Central memory CD8-positive, alpha-beta T cell (primary cell): ENCODE measurements around the gene SOX8.
"Not testable (repeated sequence)": the region's sequence is repeated elsewhere in the genome, so short reads cannot be mapped to it uniquely, and the experiment has no call there.

Experiments used
- ATAC-seq: fragments of 150-1000 bp; cut with Tn5 transposase; replicated peaks from 2 replicates; pipeline ENCODE4 v1.10.0; 2022; ENCODE audit warnings: mild to moderate bottlenecking, moderate FRiP score, moderate number of reproducible peaks; ENCODE audit not compliant: poor library complexity, severe bottlenecking; ENCODE audit errors: extremely low read depth
- DNase-seq, 2 donors: peaks; one replicate each; pipeline ENCODE4 v3.0.0; 2021; ENCODE audit warnings: low spot score in 2 of 2
- H3K27ac Mint-ChIP-seq: one replicate; pipeline ENCODE4 v1.8.0; 2022; ENCODE audit warnings: low read depth, mild to moderate bottlenecking, moderate library complexity, mixed read lengths
- H3K27me3 Mint-ChIP-seq: one replicate; pipeline ENCODE4 v1.8.0; 2022; ENCODE audit warnings: mixed read lengths
- H3K36me3 Mint-ChIP-seq: one replicate; pipeline ENCODE4 v1.8.0; 2022; ENCODE audit warnings: mild to moderate bottlenecking, moderate library complexity, mixed read lengths; ENCODE audit not compliant: insufficient read depth
- H3K4me1 Mint-ChIP-seq: one replicate; pipeline ENCODE4 v1.8.0; 2022; ENCODE audit warnings: mixed read lengths
- H3K4me3 Mint-ChIP-seq: one replicate; pipeline ENCODE4 v1.8.0; 2022; ENCODE audit warnings: mild to moderate bottlenecking, moderate library complexity, mixed read lengths
- H3K9me3 Mint-ChIP-seq: one replicate; pipeline ENCODE4 v1.8.0; 2022; ENCODE audit warnings: mixed read lengths

Gene SOX8

GRCh38 chr16:945271-946047 lies 36.1 kb upstream of the SOX8 start:
- no peak overlapping the region for H3K4me3 Mint-ChIP-seq
- H3K4me1 Mint-ChIP-seq, result peaks cover 8% of the 10 kb centered on the region
- peaks cover 10% of the 10 kb centered on the region for H3K9me3 Mint-ChIP-seq
- no peak for ATAC-seq
- peaks cover 8% of the 10 kb centered on the region for H3K36me3 Mint-ChIP-seq
- no peaks in the 10 kb centered on the region for H3K27me3 Mint-ChIP-seq
- H3K27ac Mint-ChIP-seq, result no peak overlapping the region
- no peak for DNase-seq

GRCh38 chr16:946048-946395 lies 35.5 kb upstream of the SOX8 start:
- Mint-ChIP-seq H3K9me3 (peaks cover 10% of the 10 kb centered on the region), H3K27ac (no peak overlapping the region), H3K36me3 (peaks cover 8% of the 10 kb centered on the region), H3K27me3 (no peaks in the 10 kb centered on the region), H3K4me1 (peaks cover 8% of the 10 kb centered on the region), H3K4me3 (no peak overlapping the region)
- no peak for DNase-seq
- no peak for ATAC-seq

DNA sequence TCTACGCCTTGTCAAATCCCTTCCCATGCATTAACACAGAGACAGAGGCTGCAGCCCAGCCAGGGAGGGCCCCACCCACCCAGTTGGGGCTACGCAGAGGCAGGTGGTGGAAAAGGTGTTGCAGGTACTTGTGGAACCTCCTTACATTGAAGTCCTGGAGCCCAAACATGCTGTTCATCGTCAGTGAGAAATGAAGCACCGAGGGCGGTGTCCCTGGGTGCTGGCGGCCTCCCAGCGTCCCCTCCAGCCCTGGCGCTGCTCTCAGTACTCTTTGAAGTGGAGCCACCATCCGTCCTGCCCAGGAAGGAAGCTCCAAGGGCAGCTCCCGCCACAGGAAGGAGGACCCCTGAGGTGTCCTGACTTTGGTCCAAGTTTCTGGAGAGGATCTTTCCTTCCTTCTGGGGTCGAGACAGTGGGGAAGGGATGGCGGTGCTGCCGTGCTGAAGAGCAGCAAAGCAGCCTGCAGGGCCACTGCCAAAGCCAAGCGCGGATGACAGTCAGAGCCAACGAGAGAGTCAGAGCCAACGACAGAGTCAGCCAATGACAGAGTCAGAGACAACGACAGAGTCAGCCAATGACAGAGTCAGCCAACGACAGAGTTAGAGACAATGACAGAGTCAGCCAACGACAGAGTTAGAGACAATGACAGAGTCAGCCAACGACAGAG lies 34.2 kb upstream of the SOX8 start:
- ATAC-seq, result no peak
- no peaks in the 10 kb centered on the region for H3K27me3 Mint-ChIP-seq
- H3K36me3 Mint-ChIP-seq, result peaks cover 8% of the 10 kb centered on the region
- H3K4me3 Mint-ChIP-seq, result no peak overlapping the region
- DNase-seq, result no peak
- no peak overlapping the region for H3K27ac Mint-ChIP-seq
- peaks cover 5% of the 10 kb centered on the region for H3K9me3 Mint-ChIP-seq
- peaks cover 8% of the 10 kb centered on the region for H3K4me1 Mint-ChIP-seq

GRCh38 chr16:947922-948303 lies 33.7 kb upstream of the SOX8 start:
- not testable (repeated sequence) for ATAC-seq, H3K4me1 Mint-ChIP-seq, H3K27me3 Mint-ChIP-seq

GRCh38 chr16:948767-949166 lies 32.8 kb upstream of the SOX8 start:
- not testable (repeated sequence) for ATAC-seq, H3K4me3 Mint-ChIP-seq, H3K36me3 Mint-ChIP-seq, H3K27me3 Mint-ChIP-seq, H3K9me3 Mint-ChIP-seq, DNase-seq, H3K4me1 Mint-ChIP-seq, H3K27ac Mint-ChIP-seq

More at GRCh38 chr16:947922-948303, 33.7 kb upstream of the SOX8 start:
- DNase-seq, H3K36me3 Mint-ChIP-seq, H3K4me3 Mint-ChIP-seq, H3K9me3 Mint-ChIP-seq, H3K27ac Mint-ChIP-seq: not testable (repeated sequence)

GRCh38 chr16:950733-951573 lies 30.6 kb upstream of the SOX8 start:
- H3K4me3 Mint-ChIP-seq, H3K9me3 Mint-ChIP-seq, DNase-seq, H3K36me3 Mint-ChIP-seq, H3K27me3 Mint-ChIP-seq, ATAC-seq, H3K27ac Mint-ChIP-seq: not testable (repeated sequence)
- peaks cover 18% of the 10 kb centered on the region for H3K4me1 Mint-ChIP-seq

- Mint-ChIP-seq H3K4me1 (peaks cover 22% of the 10 kb centered on the region), H3K27ac (no peak overlapping the region), H3K4me3 (no peak overlapping the region), H3K9me3 (no peaks in the 10 kb centered on the region), H3K36me3 (peaks cover 6% of the 10 kb centered on the region), H3K27me3 (no peaks in the 10 kb centered on the region)
- ATAC-seq, result no peak
- DNase-seq, result no peak
Measured at GRCh38 chr16:951660-952301, 29.8 kb upstream of the SOX8 start.

GRCh38 chr16:952321-952720 lies 29.2 kb upstream of the SOX8 start:
- H3K4me3 Mint-ChIP-seq, result no peak overlapping the region
- peak overlapping the region; percentile 60 for H3K27ac Mint-ChIP-seq
- H3K36me3 Mint-ChIP-seq, result peaks cover 6% of the 10 kb centered on the region
- ATAC-seq (no peak), DNase-seq (no peak)
- peaks cover 21% of the 10 kb centered on the region for H3K4me1 Mint-ChIP-seq
- H3K9me3 Mint-ChIP-seq, result no peaks in the 10 kb centered on the region
- H3K27me3 Mint-ChIP-seq, result no peaks in the 10 kb centered on the region

- not testable (repeated sequence) for H3K27ac Mint-ChIP-seq, ATAC-seq, H3K27me3 Mint-ChIP-seq, H3K4me3 Mint-ChIP-seq, H3K36me3 Mint-ChIP-seq, H3K9me3 Mint-ChIP-seq, DNase-seq
- peaks cover 20% of the 10 kb centered on the region for H3K4me1 Mint-ChIP-seq
Measured at GRCh38 chr16:953818-954217, 27.8 kb upstream of the SOX8 start.

GRCh38 chr16:955766-956165 lies 25.8 kb upstream of the SOX8 start:
- not testable (repeated sequence) for H3K9me3 Mint-ChIP-seq, ATAC-seq
- peaks cover 30% of the 10 kb centered on the region for H3K4me1 Mint-ChIP-seq

DNA sequence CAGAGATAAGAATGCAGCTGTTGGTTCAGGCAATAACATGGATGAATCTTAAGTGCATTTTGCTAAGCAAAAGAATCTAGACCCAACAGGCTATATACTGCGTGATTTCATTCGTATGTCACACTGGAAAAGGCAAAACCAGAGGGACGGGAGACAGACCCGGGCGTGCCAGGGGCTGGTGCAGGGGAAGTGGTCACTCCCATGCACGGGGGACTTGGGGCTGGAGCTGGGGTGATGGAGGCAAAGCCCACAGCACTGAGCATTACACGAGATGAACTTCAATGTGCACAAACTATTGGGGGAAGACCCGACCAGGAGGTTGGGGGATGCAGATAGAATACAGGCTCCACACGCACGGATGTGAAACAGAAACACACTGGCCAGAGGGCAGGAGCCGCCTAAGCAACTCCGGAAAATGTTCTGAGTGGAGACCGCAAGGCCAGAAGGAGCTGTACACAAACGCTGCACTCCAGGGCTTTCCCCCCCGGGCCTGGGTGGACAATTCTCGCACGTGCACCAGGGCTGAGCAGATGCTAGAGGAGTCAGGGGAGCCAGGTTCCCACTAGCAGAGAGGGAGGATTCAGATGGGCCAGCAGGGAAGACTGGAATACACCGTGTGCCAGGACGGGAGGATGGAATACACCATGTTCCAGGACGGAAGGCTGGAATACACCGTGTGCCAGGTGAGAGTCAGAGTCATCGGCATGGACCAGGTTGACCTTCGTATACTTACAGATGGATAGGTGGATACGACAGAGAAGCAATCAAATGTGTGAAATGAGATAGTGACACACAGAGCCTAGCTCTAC lies 22.1 kb upstream of the SOX8 start:
- Mint-ChIP-seq H3K4me3 (no peak overlapping the region), H3K4me1 (peaks cover 34% of the 10 kb centered on the region), H3K9me3 (no peaks in the 10 kb centered on the region), H3K36me3 (peaks cover 8% of the 10 kb centered on the region), H3K27ac (no peak overlapping the region), H3K27me3 (no peaks in the 10 kb centered on the region)
- no peak for DNase-seq
- ATAC-seq, result no peak

More at GRCh38 chr16:955766-956165, 25.8 kb upstream of the SOX8 start:
- not testable (repeated sequence) for H3K27ac Mint-ChIP-seq, H3K27me3 Mint-ChIP-seq, H3K36me3 Mint-ChIP-seq, H3K4me3 Mint-ChIP-seq, DNase-seq

DNA sequence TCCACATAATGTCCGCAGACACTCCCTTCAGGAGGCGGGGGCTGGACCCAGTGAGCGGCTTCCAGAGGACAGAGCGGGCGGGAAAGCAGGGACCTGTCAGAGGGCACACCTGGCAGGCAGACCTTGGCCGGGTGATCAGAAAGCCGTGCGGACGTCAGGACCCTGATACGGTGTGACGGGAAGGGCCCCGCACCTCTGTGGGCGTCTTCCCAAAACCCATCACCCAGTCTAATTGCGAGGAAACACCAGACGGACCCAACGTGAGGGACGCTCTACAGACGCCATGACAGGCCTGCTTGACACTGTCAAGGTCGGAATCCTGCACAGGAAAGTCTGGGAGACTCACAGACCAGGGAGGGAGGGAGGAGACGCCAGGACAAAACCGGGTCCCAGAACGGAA lies 19.2 kb upstream of the SOX8 start:
- Mint-ChIP-seq H3K27me3 (no peaks in the 10 kb centered on the region), H3K4me1 (peaks cover 38% of the 10 kb centered on the region), H3K9me3 (no peaks in the 10 kb centered on the region), H3K4me3 (no peak overlapping the region), H3K36me3 (peaks cover 7% of the 10 kb centered on the region), H3K27ac (no peak overlapping the region)
- DNase-seq, result no peak
- ATAC-seq, result no peak
